IPS DF 6.9 (cell line): ENCODE results near the gene GGTA1.

Source experiments
- DNase-seq: peaks from one replicate; pipeline ENCODE4 v3.0.0-alpha.2; 2013; ENCODE audit warnings: low read depth, low spot score
- H3K27ac ChIP-seq: one replicate; pipeline ENCODE4 v1.5.1; 2013; ENCODE audit warnings: low read length, control low read depth
- H3K27me3 ChIP-seq: 2 replicates; pipeline ENCODE4 v1.6.1; 2013; ENCODE audit warnings: mild to moderate bottlenecking, low read length; ENCODE audit not compliant: control insufficient read depth, insufficient read depth
- H3K36me3 ChIP-seq: 2 replicates; pipeline ENCODE4 v1.6.1; 2013; ENCODE audit warnings: low read length; ENCODE audit not compliant: control insufficient read depth, insufficient read depth
- H3K4me1 ChIP-seq: 2 replicates; pipeline ENCODE4 v1.6.1; 2013; ENCODE audit warnings: low read length; ENCODE audit not compliant: control insufficient read depth, insufficient read depth
- H3K4me3 ChIP-seq: 2 replicates; pipeline ENCODE4 v1.5.1; 2013; ENCODE audit warnings: mild to moderate bottlenecking, low read length
- H3K9me3 ChIP-seq: 2 replicates; pipeline ENCODE4 v1.6.1; 2013; ENCODE audit warnings: low read length, inconsistent platforms; ENCODE audit not compliant: control insufficient read depth, insufficient read depth
- WGBS: extraction: QIAGEN DNeasy Blood & Tissue Kit; methylation state at CpG from one replicate; pipeline ENCODE4 v1.1.7; 2013; ENCODE audit warnings: mixed read lengths, missing lambda C conversion rate; ENCODE audit not compliant: insufficient read length, insufficient coverage; 5-methylcytosine and 5-hydroxymethylcytosine counted together

GGTA1 gene

GRCh38 chr9:121405899-121406298 lies 93.7 kb downstream of the GGTA1 start:
- H3K27me3 ChIP-seq, result no peaks in the 10 kb centered on the region
- WGBS, result no CpG with 5 or more reads among the region's 1 CpG
- no peaks in the 10 kb centered on the region for H3K36me3 ChIP-seq
- no peaks in the 10 kb centered on the region for H3K4me1 ChIP-seq
- H3K9me3 ChIP-seq, result no peaks in the 10 kb centered on the region
- H3K27ac ChIP-seq, result no peak overlapping the region
- no peak for DNase-seq
- H3K4me3 ChIP-seq, result no peak overlapping the region
